GM19328 (cell line): ENCODE data around the gene NXPE3.
A peak's percentile ranks its signal among the peaks of the same experiment; 100 is the strongest.
"Not testable (repeated sequence)": the region's sequence is repeated elsewhere in the genome, so short reads cannot be mapped to it uniquely, and the experiment has no call there.

Experiments
- ATAC-seq: cut with Tn5 transposase; IDR thresholded peaks from one replicate; pipeline ENCODE4 v1.9.1; 2021; ENCODE audit warnings: mild to moderate bottlenecking, moderate library complexity; ENCODE audit not compliant: unreplicated experiment

NXPE3 gene

GRCh38 chr3:101779047-101779821 is at the start of gene NXPE3:
NXPE3 (plus strand) TSS chr3:101779211; CDS start chr3:101785597, 6,386 bp downstream.
- peak; percentile 97 for ATAC-seq

GRCh38 chr3:101729586-101729985 is 49.4 kb upstream of the NXPE3 start:
- ATAC-seq: no peak

DNA sequence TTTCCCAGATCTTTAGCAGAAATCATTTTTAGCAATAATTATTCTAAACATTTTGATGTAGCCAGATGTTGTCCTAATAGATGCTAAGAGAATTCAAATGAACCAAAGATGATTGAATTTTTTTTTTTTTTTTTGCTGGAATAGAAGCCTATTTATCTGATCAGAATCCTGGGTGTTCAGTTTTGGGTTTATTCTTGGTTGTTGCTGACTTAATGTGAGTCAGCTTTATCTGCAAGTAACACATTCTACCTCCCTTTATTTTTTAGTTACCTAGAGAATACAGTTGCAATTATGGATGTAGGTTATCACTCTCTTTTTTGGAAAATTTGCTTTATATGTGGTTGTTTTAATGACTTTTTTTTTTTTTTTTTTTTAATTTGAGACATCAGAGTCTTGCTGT is 48.2 kb upstream of the NXPE3 start:
- no peak for ATAC-seq

GRCh38 chr3:101732240-101732641 is 46.8 kb upstream of the NXPE3 start:
- no peak for ATAC-seq

- no peak for ATAC-seq
Measured at GRCh38 chr3:101735833-101736232, 43.2 kb upstream of the NXPE3 start.

DNA sequence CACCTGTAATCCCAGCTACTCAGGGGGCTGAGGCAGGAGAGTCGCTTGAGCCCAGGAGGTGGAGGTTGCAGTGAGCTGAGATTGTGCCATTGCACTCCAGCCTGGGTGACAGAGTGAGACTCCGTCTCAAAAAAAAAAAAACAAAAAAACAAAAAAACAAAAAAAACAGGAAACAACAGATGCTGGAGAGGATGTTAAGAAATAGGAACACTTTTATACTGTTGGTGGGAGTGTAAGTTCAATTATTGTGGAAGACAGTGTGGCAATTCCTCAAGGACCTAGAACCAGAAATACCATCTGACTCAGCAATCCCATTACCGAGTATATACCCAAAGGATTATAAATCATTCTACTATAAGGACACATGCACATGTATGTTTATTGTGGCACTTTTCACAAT is 37.1 kb upstream of the NXPE3 start:
- not testable (repeated sequence) for ATAC-seq

GRCh38 chr3:101744811-101745210 is 34.2 kb upstream of the NXPE3 start:
- no peak for ATAC-seq

GRCh38 chr3:101745934-101746333 is 33.1 kb upstream of the NXPE3 start:
- not testable (repeated sequence) for ATAC-seq

GRCh38 chr3:101753386-101754113 is 25.5 kb upstream of the NXPE3 start:
- ATAC-seq: not testable (repeated sequence)

- ATAC-seq: no peak
Measured at GRCh38 chr3:101758224-101758623, 20.8 kb upstream of the NXPE3 start.

- ATAC-seq: no peak
Measured at GRCh38 chr3:101762041-101762646, 16.9 kb upstream of the NXPE3 start.

- ATAC-seq: not testable (repeated sequence)
Measured at GRCh38 chr3:101777745-101778281, 1.2 kb upstream of the NXPE3 start.

- ATAC-seq: no peak
Measured at GRCh38 chr3:101778385-101779046, 495 bp upstream of the NXPE3 start.

DNA sequence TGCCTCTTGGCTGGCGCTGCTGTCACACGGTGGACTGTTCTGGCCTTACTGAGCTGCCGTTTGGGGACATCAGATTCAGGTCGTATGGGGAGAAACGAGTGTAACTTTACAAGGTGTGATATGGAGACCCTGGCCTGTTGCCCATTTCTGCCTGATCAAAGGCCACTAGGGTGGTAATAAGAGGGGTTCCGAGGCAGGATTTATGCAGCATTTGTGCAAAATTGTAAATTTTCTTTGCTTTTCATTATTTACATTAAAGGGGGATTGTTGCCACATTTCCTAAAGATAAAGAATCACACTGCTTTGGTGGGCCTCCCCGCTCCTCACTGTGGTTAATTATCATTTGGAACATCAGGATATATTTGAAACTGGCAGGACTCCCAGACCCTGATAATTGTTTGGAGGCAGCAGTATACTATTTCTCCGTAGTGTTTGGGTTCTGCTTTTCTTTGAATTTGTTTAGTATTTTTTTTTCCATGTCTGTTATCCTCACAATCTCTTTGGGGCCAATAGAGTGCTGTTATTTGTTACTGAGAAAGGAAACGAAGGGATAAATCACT is 891 bp downstream of the NXPE3 start:
- ATAC-seq: peak; percentile 23

DNA sequence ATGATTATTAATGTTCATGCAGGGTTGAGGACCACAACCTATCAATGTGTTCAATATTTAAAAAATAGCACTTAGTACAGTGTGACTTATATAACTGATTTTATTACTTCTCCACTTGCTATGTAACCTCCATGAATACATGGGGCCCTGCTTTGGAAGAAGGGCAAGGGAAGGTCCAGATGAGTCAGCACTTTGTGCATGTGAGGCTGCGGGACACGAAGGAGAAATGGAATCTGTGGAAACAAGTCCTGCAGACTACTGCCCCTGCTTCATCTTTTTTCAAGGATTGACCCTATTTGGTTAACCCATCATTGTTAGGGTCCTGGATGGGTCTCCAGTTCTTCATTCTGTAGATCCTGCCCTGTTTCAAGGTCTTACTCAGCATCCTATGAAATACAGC is 1.6 kb downstream of the NXPE3 start:
- ATAC-seq: no peak

DNA sequence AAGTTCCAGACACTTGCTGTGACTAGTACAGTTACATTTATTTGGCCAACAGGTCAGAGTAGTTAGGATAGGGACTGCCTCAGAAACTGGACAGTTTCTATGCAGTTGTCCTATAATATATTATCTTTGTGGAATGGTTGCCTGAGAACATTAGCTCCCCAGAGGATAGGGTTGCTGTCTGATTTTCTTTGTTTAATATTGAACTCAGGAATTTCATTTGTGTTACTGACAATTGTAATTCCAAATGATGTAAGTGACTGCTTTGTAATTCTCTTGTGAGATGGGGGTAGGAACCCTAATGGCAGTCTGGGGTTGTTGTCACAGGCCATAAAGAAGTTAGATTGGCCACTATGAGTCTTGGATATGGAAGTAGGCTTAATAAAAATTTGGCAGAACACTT is 2.2 kb downstream of the NXPE3 start:
- ATAC-seq: no peak

GRCh38 chr3:101784855-101785613 is 6.0 kb downstream of the NXPE3 start:
- ATAC-seq: no peak

DNA sequence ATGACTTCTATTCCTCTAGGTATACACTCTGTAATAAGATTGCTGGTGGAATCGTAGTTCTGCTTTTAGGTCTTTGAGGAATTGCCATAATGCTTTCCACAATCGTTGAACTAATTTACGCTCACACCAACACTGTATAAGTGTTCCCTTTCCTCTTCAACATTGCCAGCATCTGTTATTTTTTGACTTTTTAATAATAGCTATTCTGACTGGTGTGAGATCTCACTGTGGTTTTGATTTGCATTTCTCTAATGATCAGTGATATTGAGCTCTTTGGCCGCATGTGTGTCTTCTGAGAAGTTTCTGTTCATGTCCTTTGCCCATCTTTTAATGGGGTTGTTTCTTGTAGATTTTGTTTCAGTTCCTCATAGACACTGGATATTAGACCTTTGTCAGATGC is 12.8 kb downstream of the NXPE3 start:
- peak; percentile 96 for ATAC-seq

DNA sequence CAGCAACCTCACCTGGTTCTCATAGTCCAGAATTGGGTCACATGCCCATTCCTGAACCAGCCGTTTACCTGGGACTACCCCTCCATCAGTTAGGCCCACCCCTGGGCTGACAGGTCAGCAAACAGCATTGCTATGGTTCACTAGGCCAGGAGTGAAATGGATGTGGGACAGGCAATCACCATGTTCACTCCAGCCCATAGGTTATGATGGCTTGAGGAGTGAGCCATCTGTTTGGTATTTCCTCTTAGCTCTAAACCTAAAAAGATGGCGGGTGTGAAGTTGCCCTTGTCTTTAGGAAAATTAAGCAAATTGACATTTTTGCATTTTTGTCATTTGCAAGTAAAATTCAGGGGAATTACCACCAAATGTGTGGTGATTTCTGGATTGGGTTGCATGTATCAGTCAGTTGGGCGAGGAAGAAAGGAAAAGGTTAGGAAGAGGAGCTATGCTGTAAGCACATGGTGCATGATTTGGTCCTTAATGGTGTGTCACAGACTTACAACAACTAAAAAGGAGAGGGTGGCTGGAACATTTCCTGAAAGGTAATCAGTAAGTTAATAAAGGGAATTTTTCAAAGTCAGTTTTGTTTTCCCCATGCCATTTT is 17.2 kb downstream of the NXPE3 start:
- no peak for ATAC-seq

DNA sequence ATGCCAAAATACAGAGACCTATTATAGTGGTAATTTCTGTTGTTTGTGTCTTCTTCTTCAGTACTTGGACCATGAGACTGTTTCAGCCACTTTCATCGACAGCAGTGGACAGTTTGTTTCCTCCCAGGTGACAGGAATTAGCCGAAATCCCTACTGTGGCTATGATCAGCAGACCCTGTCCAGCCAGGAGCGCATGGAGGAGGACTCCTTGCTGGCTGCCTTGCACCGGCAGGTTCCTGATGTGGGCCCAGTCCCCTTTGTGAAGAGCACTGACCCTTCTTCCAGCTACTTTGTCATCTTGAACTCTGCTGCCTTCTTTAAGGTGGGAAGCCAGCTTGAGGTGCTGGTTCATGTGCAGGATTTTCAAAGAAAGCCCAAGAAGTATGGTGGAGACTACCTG is 22.2 kb downstream of the NXPE3 start:
- no peak for ATAC-seq
